ENCODE data around the gene TERT. TPM values are rescaled to one million over a fixed set of nuclear protein-coding genes. Genes with fewer than 3 reads are reported as not detected.

The TERT gene
- total RNA-seq, 1 donor from 2014 or later: not detected

- DNase-seq (ENCODE audit: low read depth in 2 of 2): no peak
Observed at GRCh38 chr5:1259806-1260480, 34.9 kb downstream of the TERT start.

- DNase-seq (ENCODE audit: low read depth in 2 of 2): no peak
Observed at GRCh38 chr5:1257841-1258240, 37.0 kb downstream of the TERT start.

GRCh38 chr5:1257363-1257762, 37.5 kb downstream of the TERT start:
- no peak for DNase-seq (ENCODE audit: low read depth in 2 of 2)

- DNase-seq (ENCODE audit: low read depth in 2 of 2): no peak
Observed at GRCh38 chr5:1256776-1257175, 38.1 kb downstream of the TERT start.

GRCh38 chr5:1255081-1255561, 39.7 kb downstream of the TERT start:
- no peak for DNase-seq (ENCODE audit: low read depth in 2 of 2)

GRCh38 chr5:1254196-1254595, 40.7 kb downstream of the TERT start:
- DNase-seq (ENCODE audit: low read depth in 2 of 2): no peak

- DNase-seq (ENCODE audit: low read depth in 2 of 2): no peak
Observed at GRCh38 chr5:1253456-1254105, 41.3 kb downstream of the TERT start.

- no peak for DNase-seq (ENCODE audit: low read depth in 2 of 2)
Observed at GRCh38 chr5:1252681-1253080, 42.2 kb downstream of the TERT start.

- no peak for DNase-seq (ENCODE audit: low read depth in 2 of 2)
Observed at GRCh38 chr5:1251678-1252580, 42.9 kb downstream of the TERT start.

- no peak for DNase-seq (ENCODE audit: low read depth in 2 of 2)
Observed at GRCh38 chr5:1249366-1250280, 45.2 kb downstream of the TERT start.

GRCh38 chr5:1247811-1248210, 47.1 kb downstream of the TERT start:
- no peak for DNase-seq (ENCODE audit: low read depth in 2 of 2)

GRCh38 chr5:1246711-1247431, 48.0 kb downstream of the TERT start:
- DNase-seq (ENCODE audit: low read depth in 2 of 2): peak; percentile 4 to 49

- no peak for DNase-seq (ENCODE audit: low read depth in 2 of 2)
Observed at GRCh38 chr5:1245905-1246576, 48.8 kb downstream of the TERT start.

GRCh38 chr5:1244976-1245375, 49.9 kb downstream of the TERT start:
- no peak for DNase-seq (ENCODE audit: low read depth in 2 of 2)

GRCh38 chr5:1244255-1244654, 50.6 kb downstream of the TERT start:
- no peak for DNase-seq (ENCODE audit: low read depth in 2 of 2)

GRCh38 chr5:1243487-1244130, 51.3 kb downstream of the TERT start:
- no peak for DNase-seq (ENCODE audit: low read depth in 2 of 2)

GRCh38 chr5:1242733-1243486, 52.0 kb downstream of the TERT start:
- DNase-seq (ENCODE audit: low read depth in 2 of 2): no peak

GRCh38 chr5:1241509-1242080, 53.3 kb downstream of the TERT start:
- no peak for DNase-seq (ENCODE audit: low read depth in 2 of 2)

Measured in dermis microvascular lymphatic vessel endothelial cell (primary cell).